K562 treated with DMSO at 1 percent for 24 hours (cell line): Measurements from ENCODE around the gene ZNF66. TPM values are rescaled to one million over a fixed set of nuclear protein-coding genes. Genes with fewer than 3 reads are reported as not detected.

Experiments
- total RNA-seq: library from RNA; unstranded; fragments of 300-600 nt; gene quantifications from 2 replicates; pipeline ENCODE4 v1.2.3, GENCODE V29; 2022; ENCODE audit warnings: low read depth; ENCODE audit not compliant: insufficient read depth

The ZNF66 gene
- 0.39 TPM in 1 of 2 replicates, not detected in the other for total RNA-seq

GRCh38 chr19:20776083-20777076 lies at the start of gene ZNF66:
Gene ZNF66, plus strand, starts transcription at chr19:20776304. Its CDS starts 144 bp downstream, at chr19:20776448.

Other genes with a start within 250 kb of the ZNF66 start
- 0.17 TPM in 1 of 2 replicates, not detected in the other for gene ZNF737, start 210.5 kb upstream of the ZNF66 start, total RNA-seq
- 1.5 and 2.0 TPM in 2 replicates for gene ZNF626, start 114.7 kb upstream of the ZNF66 start, total RNA-seq
- 0.69 and 1.7 TPM in 2 replicates for gene ZNF85, start 146.9 kb downstream of the ZNF66 start, total RNA-seq
- 2.1 and 3.6 TPM in 2 replicates for gene ZNF430, start 244.4 kb downstream of the ZNF66 start, total RNA-seq